ENCODE data around the gene ADCYAP1R1.

The ADCYAP1R1 gene

DNA sequence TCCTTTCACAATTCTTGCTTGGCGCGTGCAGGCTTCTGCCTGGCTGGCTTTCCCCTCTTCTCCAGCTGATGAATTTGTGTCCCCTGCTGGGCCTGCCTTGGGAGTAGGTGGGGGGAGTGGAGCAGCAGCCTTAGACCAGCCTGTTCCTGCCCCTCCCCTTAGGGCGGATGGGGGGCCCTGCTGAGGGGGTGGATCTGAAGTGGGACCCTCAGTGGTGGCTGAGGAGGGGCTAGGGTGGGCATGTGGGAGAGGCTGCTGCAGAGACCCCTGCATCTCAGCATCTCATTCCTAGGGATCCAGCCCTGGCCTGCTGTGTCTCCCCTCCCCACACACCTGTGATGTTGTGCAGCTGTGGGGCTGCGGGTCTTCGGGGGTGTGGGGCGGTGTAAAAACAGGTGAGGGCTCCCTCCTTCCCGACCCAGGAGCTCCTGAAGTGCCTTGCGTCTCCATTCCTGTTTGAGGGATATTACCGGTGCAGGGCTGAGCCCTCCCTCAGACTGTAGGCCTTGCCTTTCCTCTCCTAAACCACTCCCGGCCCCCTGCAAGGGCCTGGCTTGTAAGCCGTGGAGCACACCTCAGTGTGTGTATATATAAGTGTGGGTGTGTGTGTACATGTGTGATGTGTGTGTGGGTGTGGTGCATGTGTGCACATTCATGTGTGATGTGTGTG is 24.7 kb downstream of the ADCYAP1R1 start:
- TF ChIP-seq, protein P1, sequence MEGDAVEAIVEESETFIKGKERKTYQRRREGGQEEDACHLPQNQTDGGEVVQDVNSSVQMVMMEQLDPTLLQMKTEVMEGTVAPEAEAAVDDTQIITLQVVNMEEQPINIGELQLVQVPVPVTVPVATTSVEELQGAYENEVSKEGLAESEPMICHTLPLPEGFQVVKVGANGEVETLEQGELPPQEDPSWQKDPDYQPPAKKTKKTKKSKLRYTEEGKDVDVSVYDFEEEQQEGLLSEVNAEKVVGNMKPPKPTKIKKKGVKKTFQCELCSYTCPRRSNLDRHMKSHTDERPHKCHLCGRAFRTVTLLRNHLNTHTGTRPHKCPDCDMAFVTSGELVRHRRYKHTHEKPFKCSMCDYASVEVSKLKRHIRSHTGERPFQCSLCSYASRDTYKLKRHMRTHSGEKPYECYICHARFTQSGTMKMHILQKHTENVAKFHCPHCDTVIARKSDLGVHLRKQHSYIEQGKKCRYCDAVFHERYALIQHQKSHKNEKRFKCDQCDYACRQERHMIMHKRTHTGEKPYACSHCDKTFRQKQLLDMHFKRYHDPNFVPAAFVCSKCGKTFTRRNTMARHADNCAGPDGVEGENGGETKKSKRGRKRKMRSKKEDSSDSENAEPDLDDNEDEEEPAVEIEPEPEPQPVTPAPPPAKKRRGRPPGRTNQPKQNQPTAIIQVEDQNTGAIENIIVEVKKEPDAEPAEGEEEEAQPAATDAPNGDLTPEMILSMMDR (IDR thresholded peaks at IDR 0.05): no peak

DNA sequence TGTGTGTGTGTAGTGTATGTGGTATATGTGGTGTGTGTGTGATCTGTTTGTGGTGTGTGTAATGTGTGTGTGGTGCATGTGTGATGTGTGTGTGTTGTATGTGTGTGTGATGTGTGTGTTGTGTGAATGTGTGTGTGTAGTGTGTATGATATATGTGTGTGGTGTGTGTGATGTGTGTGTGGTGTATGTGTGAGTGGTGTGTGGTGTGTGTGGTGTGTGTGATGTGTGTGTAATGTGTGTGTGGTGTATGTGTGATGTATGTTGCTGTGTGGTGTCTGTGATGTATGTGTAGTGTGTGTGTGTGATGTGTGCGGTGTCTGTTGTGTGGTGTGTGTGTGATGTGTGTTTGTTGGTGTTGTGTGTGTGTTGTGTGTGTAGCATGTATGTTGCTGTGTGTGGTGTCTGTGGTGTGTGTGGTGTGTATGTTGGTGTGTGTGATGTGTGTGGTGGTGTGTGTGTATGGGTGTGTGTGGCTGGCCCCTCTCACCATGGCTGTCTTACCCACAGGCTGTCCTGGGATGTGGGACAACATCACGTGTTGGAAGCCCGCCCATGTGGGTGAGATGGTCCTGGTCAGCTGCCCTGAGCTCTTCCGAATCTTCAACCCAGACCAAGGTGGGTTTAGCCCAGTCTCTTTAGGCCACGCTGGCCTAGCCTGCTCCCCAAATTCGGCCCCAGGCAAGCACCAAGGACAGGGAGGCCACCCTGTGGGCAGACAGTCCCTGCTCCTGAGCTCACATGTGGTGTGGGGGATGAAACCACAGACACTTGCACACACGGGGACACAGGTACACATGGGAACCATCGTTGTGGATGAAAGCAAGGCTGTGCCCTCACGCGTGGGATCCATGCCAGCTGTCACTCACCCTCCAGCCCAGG is 25.6 kb downstream of the ADCYAP1R1 start:
- TF ChIP-seq, protein P1 (IDR thresholded peaks at IDR 0.05): no peak

DNA sequence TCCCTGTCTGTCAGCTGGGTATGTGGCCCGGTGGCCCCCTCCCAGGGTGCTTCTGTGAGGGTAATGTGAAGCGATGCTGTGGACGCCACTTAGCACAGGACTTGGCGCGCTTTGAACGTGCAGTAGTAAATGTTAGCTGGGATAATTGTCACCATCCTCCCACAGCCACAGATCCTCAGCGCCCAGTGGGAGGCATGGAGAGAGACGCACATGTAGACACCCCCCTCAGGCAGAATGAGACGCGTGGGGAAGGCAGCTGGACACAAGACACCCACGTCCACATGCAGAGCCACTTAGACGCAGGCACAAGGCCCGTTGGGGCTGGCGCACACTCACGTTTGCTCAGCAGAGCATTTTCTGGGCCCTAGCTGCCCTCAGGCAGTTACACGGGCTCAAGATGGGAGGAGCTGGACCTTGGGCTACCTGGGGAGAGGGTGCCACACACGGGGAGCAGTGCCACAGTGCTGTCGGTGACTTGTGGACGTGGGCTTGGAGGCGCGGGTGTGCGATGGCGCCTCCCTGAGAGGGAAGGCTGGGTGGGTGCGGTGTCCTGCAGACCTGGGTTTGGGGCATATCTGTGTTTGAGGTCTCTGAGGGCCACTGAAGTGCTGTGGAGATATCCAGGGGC is 26.4 kb downstream of the ADCYAP1R1 start:
- TF ChIP-seq, protein P1 (IDR thresholded peaks at IDR 0.05): no peak

DNA sequence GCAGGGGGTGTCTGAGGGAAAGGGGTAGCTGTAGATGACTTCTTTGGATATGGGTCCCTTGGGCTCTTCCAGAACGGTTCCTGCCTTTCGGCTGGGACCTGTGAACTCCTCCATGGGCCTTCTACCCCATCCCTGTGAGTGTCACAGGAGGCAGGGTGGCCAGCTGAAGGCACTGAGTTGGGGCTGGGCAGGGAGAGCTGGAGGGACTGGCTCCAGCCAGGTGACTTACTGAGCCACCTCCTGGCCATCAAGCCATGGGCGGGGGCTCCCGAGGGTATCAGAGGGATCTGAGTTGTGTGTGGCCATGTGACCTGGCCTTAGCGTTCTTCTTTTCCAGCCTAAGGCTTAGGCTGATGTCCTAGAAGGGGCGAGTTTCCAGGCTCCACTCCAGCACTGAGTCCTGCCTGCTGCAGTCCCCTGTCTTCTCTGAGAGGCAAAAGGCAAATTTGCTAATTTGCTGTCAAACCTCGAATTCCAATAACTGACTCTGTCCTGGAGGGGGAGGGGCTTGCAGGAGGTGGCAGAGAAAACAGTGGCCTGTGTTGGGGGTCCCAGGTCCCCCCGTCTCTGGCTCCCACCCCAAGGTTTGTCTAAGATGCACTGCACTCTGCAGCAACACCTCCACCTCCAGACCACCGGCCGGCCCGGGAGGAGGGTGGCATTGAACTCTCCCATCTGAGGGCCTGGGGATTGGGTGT is 27.2 kb downstream of the ADCYAP1R1 start:
- TF ChIP-seq, protein P1 (IDR thresholded peaks at IDR 0.05): no peak

DNA sequence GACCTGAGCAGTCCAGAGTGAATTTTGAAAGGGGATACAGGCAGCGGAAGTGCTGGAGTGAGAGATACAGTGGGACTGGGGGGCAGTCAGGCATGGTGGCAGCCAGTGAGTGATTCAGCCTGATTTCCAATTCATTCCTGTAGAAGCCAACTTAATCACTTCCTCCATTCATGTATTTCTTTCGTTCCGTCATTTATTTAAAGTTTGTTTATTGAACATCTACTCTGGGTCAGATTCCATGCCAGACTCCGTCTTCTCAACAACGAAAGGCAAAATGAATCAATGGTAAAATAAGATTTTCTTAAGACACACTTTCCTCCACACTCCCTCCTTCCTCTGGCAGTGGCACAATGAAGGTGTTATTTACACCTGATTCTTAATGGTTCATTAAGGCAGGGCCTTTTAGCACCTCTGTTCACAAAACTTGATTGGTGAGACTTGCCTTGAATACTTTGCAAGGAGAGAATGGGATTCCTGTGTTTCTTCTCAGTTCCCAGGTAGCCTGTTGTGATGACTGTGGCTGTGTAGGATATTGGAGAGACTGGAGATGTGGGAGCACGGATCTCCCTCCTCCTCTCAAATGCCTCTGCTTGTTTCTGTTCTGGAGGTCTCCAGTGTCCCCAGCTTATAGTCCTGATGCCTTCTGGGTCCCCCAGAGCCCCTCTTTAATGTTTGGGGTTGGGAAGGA is 27.9 kb downstream of the ADCYAP1R1 start:
- TF ChIP-seq, protein P1 (IDR thresholded peaks at IDR 0.05): no peak

DNA sequence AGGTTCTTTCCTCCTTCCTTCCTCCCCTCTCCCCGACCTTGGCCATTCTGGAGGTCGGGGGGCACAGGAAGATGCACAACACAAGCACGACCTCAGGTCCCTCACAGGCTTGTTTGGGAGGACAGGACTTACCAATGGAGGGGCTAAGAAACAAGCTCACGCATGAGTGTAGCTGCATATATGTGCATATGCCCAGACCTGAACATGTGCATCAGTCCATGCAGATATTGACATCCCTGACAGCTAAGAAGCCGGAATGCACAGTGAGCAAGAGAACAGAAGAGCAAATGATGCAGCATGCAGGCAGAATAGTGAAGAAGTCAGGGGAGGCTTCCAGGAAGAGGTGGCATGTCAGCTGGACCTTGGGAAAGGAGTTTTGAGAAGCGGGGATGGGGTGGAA is 28.7 kb downstream of the ADCYAP1R1 start:
- TF ChIP-seq, protein P1 (IDR thresholded peaks at IDR 0.05): no peak

DNA sequence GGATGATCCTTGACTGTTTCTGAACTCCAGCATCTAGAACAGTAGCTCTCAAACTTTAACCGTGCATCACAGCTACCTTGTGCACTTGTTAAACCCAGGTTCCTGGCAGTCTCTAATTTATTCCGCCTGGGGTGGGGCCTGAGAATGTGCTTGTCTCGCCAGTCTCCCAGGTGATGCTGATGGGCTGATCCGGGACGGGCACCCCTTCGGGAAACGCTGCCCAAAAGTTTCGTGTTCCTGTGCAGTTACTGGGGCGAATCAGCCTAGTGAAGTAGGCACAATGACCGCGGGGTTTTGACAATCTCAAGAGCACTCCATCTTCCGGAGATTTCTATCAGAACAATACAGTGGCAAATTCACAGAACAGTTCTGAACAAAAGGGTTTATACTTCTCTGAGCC is 29.9 kb downstream of the ADCYAP1R1 start:
- TF ChIP-seq, protein P1 (IDR thresholded peaks at IDR 0.05): no peak
